Measurements from ENCODE around the gene FBXL7. TPM values are rescaled to one million over a fixed set of nuclear protein-coding genes. Genes with fewer than 3 reads are reported as not detected.

FBXL7 gene
- total RNA-seq, 1 donor from 2014 or later: 2.0 TPM

DNA sequence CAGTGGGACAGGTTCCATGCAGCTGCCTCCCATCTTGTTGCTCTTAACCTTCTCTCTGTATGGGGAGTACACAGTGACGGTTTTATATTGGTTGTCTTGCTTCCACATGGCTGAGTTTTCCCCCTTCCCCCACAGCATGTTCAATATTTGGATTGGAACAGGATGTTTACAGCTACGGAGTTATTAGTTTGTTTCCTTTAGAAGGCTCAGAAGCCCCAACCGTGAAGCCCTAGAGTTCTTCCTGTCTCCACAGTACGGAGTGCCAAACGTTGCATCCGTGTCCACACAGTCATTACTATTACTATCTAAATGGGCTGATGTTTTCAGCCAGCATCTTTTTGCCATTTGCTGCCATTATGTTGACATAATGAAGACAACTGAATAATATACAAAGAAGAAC is 402.1 kb downstream of the FBXL7 start:
- ATAC-seq: no peak

DNA sequence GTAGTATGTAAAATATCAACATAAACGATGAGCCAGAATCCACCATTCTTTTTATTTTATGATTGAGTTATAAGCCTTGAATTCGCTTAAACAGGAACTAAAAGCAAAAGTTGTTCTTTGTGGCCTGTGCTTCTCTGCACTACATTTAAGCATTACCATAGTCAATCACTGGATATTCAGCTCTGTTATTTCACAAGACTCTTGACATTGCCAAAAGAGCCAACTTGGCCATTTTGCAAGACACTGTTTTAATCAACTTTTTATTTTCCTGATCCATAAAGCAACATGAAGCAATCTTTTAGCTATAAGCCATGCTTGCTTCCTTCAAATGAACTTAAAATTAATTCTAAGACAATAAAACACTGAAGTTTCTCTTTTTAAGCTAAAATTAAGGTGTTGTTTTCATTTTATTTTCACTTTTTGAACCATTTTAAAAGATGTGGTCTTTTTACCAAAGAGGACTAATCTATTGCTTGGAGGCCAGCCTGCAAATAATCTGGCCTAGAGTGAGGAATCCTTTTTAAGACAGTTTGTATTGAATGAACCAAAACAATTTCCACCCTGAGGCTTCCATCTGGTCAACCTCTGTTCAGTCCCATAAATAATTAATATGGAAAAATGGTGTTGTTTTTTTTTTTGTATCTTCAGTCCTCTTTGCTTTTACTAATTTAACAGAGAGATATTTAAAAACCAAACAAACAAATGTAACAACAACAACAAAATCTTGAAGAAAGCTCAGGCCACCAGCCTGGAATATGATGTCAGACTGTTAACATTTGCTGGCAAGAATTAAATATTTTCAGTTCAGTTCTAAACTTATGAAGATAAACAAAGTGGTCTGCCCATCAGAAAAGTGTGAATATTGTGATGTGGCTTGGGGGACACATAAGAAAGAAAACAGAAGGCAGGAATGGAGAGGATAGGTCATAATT is 405.2 kb downstream of the FBXL7 start:
- no peak for ATAC-seq

DNA sequence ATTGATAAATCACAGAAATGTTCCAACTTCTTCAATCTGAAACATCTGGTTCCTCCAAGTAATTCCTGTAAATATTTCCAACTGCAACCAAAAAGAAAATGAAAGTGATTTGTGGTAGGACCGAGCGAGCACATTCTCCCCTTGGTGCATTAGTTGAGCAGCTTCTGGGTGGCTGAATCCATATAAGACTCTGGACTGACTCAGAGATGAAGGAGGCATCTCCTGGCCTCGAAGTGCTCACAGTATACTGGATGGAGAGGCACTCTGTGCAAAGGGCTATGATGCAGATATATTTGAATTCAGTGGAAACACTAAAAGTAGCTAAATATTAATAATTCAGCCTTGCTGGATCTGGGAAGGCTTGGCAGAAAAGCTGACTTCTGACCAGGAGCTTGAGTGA is 414.7 kb downstream of the FBXL7 start:
- ATAC-seq: no peak

- ATAC-seq: no peak
Measured at GRCh38 chr5:15926586-15926985, 426.6 kb downstream of the FBXL7 start.

DNA sequence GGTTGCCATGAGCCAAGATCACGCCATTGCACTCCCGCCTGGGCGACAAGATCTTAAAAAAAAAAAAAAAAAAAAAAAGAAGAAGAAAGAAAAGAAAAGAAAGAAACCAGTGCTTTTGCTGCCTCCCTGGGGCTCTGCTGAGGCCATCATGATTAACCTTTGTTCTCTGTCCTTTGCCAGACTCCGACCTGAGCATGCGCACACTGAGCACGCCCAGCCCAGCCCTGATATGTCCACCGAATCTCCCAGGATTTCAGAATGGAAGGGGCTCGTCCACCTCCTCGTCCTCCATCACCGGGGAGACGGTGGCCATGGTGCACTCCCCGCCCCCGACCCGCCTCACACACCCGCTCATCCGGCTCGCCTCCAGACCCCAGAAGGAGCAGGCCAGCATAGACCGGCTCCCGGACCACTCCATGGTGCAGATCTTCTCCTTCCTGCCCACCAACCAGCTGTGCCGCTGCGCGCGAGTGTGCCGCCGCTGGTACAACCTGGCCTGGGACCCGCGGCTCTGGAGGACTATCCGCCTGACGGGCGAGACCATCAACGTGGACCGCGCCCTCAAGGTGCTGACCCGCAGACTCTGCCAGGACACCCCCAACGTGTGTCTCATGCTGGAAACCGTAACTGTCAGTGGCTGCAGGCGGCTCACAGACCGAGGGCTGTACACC is 427.9 kb downstream of the FBXL7 start:
- no peak for ATAC-seq

DNA sequence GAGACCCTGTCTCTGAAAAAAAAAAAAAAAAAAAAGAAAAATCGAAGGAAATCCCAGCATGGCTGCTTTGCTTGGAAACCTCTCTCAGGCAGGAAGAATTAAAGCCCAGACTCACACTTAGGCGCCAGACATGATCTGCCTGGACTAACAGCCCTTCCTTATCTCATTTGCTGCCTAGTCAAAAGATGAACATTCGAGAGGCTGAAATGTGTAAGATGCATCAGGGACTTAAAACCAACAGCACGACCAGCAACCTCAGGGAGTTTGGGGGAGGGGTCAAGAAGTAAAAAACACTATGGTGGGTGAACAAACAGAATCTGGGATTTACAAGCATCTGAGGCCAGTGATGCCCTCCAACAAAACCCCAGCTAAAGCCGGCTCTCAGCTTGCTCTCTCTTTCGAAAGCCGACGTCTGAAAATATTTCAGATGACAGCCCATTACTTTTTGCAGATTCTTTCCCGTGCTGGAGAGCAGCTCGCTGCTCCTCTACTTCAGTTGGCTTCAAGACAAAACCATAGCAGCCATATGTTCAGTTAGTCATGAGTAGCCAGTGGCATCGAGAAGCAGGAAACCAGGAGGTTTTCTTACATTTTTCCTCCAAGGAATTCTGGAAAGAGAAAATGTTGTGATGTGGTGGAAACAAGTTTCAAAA is 429.8 kb downstream of the FBXL7 start:
- ATAC-seq: no peak

DNA sequence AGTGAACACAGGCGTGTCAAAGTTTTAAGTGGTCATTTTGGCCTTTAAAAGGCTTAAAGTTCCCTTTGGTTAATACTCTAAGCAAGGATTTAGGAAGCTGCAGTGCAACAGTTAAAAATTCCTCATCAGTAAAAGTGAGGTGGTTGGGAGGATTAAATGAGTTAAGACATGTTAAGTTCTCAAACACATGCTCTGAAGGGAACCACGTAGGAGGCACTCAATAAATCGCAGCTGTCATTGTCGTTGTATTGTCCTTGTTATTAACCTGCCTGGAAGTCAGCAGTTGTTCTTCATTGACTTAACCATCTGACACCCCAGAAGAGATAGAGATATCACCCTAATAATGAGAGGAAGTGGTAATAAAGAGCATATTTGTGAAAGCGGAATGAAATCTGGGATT is 432.1 kb downstream of the FBXL7 start:
- ATAC-seq: no peak

DNA sequence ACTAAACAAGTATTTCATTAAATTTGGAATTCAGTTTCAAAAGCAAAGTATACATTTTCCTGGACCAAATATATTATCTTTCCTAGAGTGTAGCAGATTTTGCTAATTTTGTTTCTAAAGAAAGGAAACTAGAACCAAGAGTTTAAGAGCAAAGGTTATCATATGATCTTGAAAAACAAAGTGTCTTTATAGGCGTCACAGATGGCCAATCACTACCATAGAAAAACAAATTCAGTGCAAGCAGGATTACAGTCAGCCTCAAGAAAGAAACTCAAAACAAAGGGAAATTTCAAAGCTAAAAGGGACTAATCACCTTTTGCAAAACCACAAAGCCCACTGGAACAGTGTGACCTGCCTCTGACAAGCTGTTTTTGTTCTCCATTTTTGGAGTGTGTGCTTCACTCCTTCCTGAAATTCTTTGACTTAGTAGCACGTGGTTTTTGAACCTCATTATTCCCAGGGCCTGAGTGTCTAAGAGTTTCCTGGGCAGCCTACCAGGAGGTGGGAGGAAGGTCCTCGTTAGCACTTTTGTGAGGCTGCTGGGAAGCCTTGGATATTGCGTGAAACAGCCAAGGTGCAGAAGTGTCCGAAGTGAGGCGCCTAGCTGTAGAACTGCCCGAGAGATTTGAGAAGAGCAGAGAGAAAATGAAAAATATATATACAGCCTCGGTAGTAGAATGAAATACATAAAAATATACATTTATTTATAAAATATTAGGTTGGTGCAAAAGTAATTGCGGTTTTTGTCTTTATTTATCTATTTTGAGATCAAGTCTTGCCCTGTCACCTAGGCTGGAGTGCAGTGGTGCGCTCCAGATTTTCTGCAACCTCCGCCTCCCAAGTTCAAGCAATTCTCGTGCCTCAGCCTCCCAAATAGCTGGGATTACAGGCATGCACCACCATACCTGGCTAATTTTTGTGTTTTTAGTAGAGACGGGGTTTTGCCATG is 433.6 kb downstream of the FBXL7 start:
- ATAC-seq: no peak

DNA sequence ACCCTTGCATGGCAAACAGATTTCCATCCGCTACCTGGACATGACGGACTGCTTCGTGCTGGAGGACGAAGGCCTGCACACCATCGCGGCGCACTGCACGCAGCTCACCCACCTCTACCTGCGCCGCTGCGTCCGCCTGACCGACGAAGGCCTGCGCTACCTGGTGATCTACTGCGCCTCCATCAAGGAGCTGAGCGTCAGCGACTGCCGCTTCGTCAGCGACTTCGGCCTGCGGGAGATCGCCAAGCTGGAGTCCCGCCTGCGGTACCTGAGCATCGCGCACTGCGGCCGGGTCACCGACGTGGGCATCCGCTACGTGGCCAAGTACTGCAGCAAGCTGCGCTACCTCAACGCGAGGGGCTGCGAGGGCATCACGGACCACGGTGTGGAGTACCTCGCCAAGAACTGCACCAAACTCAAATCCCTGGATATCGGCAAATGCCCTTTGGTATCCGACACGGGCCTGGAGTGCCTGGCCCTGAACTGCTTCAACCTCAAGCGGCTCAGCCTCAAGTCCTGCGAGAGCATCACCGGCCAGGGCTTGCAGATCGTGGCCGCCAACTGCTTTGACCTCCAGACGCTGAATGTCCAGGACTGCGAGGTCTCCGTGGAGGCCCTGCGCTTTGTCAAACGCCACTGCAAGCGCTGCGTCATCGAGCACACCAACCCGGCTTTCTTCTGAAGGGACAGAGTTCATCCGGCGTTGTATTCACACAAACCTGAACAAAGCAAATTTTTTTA is 436.7 kb downstream of the FBXL7 start:
- ATAC-seq: no peak

- ATAC-seq: no peak
Measured at GRCh38 chr5:15937708-15938107, 437.7 kb downstream of the FBXL7 start.

DNA sequence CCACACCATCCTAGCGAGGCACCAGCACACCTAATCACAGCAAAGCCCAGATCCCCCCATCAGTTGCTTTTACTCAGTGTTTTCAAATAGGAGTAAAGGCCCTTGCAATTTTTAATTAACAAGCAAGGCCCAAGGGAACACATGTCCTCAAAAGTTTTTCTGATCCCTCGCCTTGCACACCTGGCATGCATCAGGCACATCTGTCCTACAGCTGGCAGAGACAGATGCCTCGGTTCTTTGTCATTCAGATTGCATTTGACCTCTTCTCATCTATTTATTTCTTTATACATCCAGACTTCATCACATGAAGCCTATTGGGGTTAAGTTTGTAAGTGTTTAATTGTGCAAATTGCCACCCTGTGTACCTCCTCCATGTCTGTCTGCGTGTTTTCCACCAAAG is 438.2 kb downstream of the FBXL7 start:
- ATAC-seq: no peak

DNA sequence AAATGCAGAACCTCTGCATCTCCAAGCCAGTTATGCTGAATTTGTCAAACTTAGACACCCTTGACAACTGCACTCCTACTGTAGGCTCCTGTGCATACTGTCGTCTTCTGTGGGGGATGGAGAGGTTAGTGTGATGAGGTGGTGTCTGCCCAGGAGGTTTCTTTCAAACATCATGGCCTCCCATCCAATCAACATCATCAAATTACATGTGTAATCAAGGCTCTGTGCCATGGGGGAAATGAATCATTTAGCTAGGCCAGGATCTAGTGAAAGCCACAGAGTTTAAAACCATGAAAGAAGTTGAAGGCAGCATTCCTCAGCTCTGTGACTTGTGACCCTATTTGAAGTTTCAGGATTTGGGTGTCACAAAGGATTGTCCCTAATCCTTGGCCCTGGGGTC is 439.0 kb downstream of the FBXL7 start:
- ATAC-seq: no peak

DNA sequence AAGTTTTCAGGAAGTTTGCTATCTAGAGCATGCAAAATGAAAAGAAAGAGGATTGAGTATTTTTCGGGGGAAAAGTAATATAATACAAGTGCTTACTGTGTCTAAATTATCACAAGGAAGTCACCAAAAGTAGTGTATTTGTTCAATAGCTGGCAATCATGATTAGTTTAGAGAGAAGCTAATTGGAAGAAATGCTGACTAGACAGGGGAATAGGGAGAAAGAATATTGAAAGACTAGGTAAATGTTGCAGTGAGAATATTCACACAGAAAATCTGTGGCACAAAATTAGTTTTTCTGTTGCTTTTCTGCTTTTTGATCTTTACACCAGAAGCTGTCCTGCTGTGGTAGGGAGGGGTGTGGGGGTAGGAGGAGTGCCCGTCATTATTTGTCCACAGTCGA is 440.9 kb downstream of the FBXL7 start:
- ATAC-seq: no peak

DNA sequence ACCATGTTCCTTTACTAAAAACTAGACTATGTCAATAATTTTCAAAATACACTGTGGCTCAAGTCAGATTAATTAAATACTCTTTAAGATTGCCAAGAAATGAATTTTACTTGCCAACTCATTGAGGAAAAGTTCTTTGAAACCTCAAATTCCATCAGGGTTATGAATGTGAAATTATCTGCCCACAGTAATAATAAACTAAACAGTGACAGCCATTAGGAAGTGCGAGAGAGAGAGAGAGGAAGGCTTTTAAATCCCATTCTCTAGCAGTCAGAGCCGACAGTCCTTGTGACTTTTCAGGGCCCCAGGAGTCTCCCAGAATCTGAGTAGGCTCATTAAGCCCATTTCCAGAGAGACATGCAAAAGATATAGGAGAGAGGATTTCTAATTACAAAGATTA is 443.5 kb downstream of the FBXL7 start:
- ATAC-seq: no peak

DNA sequence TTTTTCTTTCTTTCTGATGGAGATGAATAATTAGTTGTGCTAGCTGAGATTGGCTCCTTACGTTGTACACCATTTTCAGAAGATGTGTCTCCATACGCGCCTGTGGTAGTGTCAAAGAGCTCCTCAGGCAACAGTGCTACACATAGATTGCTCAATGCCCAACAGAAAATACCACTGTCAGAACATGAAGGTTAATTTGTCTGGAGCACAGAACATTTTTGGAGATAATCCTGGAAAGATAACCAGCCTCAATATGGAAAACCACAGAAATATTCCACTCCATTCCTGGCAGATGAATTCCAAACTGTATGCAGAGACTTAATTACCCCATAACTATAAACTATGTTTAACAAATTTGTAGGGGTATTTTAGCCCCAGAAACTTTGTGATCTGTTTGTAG is 446.0 kb downstream of the FBXL7 start:
- ATAC-seq: no peak

DNA sequence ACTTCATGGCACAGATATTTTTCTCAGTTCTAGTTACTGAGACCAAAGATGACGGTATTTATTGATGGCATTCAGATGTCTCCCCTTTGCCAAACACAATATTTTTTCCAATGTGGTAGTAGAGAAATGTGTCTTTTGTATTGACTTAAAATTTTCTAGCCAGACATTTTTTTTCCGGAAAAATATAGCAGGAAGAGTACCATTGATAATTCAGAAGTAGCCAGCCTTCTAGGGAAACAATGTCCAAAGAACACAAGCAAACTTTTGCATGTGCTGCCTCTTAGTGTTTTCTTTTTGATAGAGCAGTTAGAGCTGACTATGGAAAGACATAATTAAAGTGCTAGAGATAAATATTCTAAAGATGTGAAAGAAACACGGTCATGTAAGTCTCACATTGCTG is 448.2 kb downstream of the FBXL7 start:
- no peak for ATAC-seq

DNA sequence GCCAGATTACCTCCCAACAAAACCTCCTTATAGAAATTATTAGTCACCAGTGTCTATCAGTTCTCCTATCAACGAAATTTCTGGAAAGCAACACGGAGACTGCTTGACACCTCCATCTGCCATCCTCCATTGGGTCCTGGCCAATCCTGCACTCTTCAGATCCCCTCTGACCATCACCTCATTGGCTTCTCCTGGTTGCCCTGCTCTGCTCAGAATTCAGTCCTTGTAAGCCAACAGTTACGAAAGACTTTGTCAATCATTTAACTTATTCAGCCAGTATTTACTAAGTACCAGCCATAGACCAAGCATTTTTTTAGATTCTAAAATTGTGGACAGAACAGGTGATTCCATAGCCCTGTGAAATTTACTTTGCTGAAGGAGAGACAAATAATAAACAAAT is 451.1 kb downstream of the FBXL7 start:
- ATAC-seq: no peak

- no peak for ATAC-seq
Measured at GRCh38 chr5:15951550-15951949, 451.6 kb downstream of the FBXL7 start.

DNA sequence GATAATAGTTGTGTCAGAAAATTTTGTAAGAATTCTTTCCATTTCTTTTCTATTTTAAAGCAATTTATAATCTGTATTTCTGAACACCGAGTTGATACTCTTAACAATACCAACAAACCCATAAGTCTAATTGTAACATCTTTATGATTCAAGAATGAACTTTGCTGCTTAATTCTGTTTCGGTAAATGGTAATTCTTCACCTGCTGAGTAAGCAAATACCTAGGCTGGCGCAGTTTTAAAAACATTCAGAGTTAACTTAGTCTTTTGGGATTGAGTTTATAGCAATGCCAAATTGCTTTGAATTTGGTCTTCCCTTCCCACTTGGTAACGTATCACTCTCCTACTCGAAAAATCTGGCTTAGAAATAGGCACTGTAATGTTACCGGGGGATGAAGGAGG is 456.6 kb downstream of the FBXL7 start:
- no peak for ATAC-seq

GRCh38 chr5:15957124-15957523 is 457.1 kb downstream of the FBXL7 start:
- ATAC-seq: no peak

GRCh38 chr5:15959370-15960164 is 459.6 kb downstream of the FBXL7 start:
- ATAC-seq: no peak
